Nephron progenitor cell (in vitro differentiated cells): ENCODE measurements around the gene TXNRD1.

Experiments used
- DNase-seq: peaks from one replicate; pipeline ENCODE4 v3.0.0; 2021
- H3K27ac Mint-ChIP-seq: 2 replicates; pipeline ENCODE4 v1.8.0; 2021; ENCODE audit warnings: mild to moderate bottlenecking, moderate library complexity, mixed read lengths
- H3K27me3 Mint-ChIP-seq: 2 replicates; pipeline ENCODE4 v1.8.0; 2021; ENCODE audit warnings: mild to moderate bottlenecking, low read depth, mixed read lengths; ENCODE audit not compliant: poor library complexity
- H3K36me3 Mint-ChIP-seq: 2 replicates; pipeline ENCODE4 v1.8.0; 2021; ENCODE audit warnings: low read depth, mixed read lengths
- H3K4me1 Mint-ChIP-seq: 2 replicates; pipeline ENCODE4 v1.8.0; 2021; ENCODE audit warnings: mixed read lengths
- H3K4me3 Mint-ChIP-seq: 2 replicates; pipeline ENCODE4 v1.8.0; 2021; ENCODE audit warnings: mild to moderate bottlenecking, moderate library complexity, mixed read lengths
- H3K9me3 Mint-ChIP-seq: 2 replicates; pipeline ENCODE4 v1.8.0; 2021; ENCODE audit warnings: mild to moderate bottlenecking, moderate library complexity, mixed read lengths
- CTCF ChIP-seq: fragments of 200-600 bp; sonication (generic); IDR thresholded peaks from 2 replicates; pipeline ENCODE4 v1.5.0; 2021; ENCODE audit warnings: antibody characterized with exemption

TXNRD1 gene

DNA sequence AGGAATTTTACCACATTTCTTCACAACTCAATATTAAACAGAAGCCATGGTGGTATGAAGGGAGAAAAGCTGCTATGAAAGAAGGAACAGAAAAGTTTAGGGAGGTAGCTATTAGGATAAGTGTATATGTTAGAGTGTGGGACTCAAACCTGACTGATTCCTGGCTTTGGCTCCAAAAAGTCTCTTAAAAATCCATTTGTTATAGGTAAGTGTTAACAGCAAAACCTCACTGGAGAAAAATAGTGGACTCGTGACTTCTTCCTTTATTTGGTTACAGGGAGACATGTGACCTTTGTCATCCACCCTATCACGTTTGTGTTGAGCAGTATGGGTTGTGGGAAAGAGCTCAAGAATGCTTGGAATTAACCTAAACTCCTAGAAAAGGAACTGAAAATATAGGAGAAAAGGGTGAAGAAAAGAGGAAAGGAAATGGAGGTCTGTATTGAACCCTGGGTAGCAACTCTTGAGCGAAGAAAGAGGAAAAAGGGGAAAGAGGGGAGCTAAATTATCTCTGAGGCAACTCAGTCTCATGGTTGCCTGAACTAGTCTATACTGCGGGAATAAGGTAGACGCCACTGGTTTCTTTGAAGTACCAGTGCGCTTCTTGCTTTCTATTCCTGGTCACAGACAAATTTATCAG lies 84.4 kb downstream of the TXNRD1 start:
- H3K4me3 Mint-ChIP-seq, result no peak overlapping the region

DNA sequence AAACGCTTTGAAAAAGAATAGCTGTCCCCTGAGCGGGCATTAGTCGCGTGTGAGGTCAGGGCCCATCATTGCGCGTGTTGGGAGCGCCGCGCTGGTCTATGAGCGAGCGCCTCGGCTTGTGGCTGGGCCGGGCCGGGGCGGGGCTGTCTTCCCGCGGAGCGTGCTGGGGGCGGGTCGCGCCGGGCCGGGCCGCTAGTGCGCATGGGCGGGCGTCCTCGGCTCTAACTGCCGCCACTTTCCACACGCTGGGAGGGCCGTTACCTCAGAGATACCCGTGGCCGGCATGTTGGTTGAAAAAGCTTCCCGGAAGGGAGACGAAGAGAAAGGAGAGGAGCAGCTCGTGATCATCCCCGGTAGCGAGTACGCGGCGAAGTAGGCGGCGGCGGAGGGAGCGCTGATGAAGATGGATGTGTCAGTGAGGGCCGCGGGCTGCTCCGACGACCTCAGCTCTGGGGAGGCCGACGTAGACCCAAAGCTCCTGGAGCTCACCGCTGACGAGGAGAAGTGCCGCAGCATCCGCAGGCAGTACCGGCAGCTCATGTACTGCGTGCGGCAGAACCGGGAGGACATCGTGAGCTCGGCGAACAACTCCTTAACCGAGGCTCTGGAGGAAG lies 88.1 kb downstream of the TXNRD1 start, which contains the start of gene EID3:
TSS of gene EID3 (plus strand) at position 202 of the 614 bp plus-strand sequence. CDS start at position 398, 196 bp downstream.
- no peak for TF ChIP-seq CTCF
- Mint-ChIP-seq H3K4me1 (peaks cover 30% of the 10 kb centered on the region), H3K27ac (peak within 1 kb of the TSS; percentile 42), H3K27me3 (peaks cover 4% of the 10 kb centered on the region), H3K36me3 (peaks cover 89% of the 10 kb centered on the region), H3K9me3 (peaks cover 46% of the 10 kb centered on the region), H3K4me3 (peak within 1 kb of the TSS; percentile 62)
- DNase-seq, result peak; percentile 75

More for the DNA sequence above, 84.4 kb downstream of the TXNRD1 start:
- H3K27ac Mint-ChIP-seq, result no peak overlapping the region
- peaks cover 4% of the 10 kb centered on the region for H3K27me3 Mint-ChIP-seq
- DNase-seq, result no peak
- H3K4me1 Mint-ChIP-seq, result peaks cover 25% of the 10 kb centered on the region
- TF ChIP-seq CTCF, result no peak
- peaks cover 90% of the 10 kb centered on the region for H3K36me3 Mint-ChIP-seq
- H3K9me3 Mint-ChIP-seq, result peaks cover 37% of the 10 kb centered on the region

DNA sequence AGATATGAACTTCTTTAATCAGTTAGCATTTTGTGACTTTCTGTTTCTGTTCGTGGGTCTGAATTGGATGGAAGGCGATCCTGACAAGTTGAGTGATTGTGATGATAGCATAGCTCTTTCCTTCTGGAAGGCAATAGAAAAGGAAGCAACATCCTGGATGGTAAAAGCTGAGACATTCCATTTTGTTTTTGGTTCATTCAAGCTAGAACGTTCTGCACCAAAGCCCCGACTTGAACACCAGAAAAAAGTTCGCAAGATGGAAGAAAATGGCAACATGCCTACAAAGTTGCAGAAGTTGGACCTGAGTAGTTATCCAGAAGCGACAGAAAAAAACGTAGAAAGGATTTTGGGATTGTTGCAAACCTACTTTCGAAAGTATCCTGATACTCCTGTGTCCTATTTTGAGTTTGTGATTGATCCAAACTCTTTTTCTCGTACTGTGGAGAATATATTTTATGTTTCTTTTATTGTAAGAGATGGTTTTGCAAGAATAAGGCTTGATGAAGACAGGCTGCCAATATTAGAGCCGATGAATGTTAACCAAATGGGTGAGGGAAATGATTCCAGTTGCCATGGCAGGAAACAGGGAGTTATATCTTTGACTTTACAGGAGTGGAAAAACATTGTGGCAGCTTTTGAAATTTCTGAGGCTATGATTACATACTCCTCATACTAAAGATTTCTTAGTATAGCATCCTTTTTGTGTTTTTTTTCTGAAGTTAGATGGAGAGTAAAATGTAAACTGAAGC lies 88.9 kb downstream of the TXNRD1 start:
- DNase-seq, result no peak
- Mint-ChIP-seq H3K9me3 (peaks cover 46% of the 10 kb centered on the region), H3K4me3 (peak overlapping the region; percentile 20), H3K36me3 (peaks cover 86% of the 10 kb centered on the region), H3K4me1 (peaks cover 30% of the 10 kb centered on the region), H3K27ac (no peak overlapping the region), H3K27me3 (peaks cover 4% of the 10 kb centered on the region)
- no peak for TF ChIP-seq CTCF

GRCh38 chr12:104305349-104305748 lies 89.8 kb downstream of the TXNRD1 start:
- no peak overlapping the region for H3K4me3 Mint-ChIP-seq
- no peak overlapping the region for H3K27ac Mint-ChIP-seq
- peaks cover 84% of the 10 kb centered on the region for H3K36me3 Mint-ChIP-seq
- TF ChIP-seq CTCF, result no peak
- H3K4me1 Mint-ChIP-seq, result peaks cover 30% of the 10 kb centered on the region
- H3K27me3 Mint-ChIP-seq, result peaks cover 4% of the 10 kb centered on the region
- no peak for DNase-seq
- H3K9me3 Mint-ChIP-seq, result peaks cover 46% of the 10 kb centered on the region

- H3K4me1 Mint-ChIP-seq, result peaks cover 30% of the 10 kb centered on the region
Measured at GRCh38 chr12:104306376-104306775, 90.8 kb downstream of the TXNRD1 start.

More at GRCh38 chr12:104306376-104306775, 90.8 kb downstream of the TXNRD1 start:
- Mint-ChIP-seq H3K27me3 (peaks cover 4% of the 10 kb centered on the region), H3K27ac (no peak overlapping the region), H3K9me3 (peaks cover 38% of the 10 kb centered on the region), H3K36me3 (peaks cover 80% of the 10 kb centered on the region), H3K4me3 (no peak overlapping the region)
- DNase-seq, result no peak
- TF ChIP-seq CTCF, result no peak
